Astrocyte (in vitro differentiated cells and primary cell): ENCODE results near the gene PDE1C.

Experiments
- EZH2 ChIP-seq: IDR thresholded peaks from 2 replicates; pipeline ENCODE4 v1.6.1; 2012; ENCODE audit warnings: mild to moderate bottlenecking, low read length, inconsistent platforms; ENCODE audit not compliant: insufficient read depth
- TF ChIP-seq, protein P1 (sequence below): IDR thresholded peaks from 2 replicates; pipeline ENCODE4 v1.5.1; 2011; ENCODE audit warnings: low read depth, mild to moderate bottlenecking, inconsistent platforms, low read length, moderate library complexity; ENCODE audit not compliant: insufficient read depth

- TF ChIP-seq, protein P1, sequence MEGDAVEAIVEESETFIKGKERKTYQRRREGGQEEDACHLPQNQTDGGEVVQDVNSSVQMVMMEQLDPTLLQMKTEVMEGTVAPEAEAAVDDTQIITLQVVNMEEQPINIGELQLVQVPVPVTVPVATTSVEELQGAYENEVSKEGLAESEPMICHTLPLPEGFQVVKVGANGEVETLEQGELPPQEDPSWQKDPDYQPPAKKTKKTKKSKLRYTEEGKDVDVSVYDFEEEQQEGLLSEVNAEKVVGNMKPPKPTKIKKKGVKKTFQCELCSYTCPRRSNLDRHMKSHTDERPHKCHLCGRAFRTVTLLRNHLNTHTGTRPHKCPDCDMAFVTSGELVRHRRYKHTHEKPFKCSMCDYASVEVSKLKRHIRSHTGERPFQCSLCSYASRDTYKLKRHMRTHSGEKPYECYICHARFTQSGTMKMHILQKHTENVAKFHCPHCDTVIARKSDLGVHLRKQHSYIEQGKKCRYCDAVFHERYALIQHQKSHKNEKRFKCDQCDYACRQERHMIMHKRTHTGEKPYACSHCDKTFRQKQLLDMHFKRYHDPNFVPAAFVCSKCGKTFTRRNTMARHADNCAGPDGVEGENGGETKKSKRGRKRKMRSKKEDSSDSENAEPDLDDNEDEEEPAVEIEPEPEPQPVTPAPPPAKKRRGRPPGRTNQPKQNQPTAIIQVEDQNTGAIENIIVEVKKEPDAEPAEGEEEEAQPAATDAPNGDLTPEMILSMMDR, result no peak
- TF ChIP-seq EZH2, result no peak
Observed at GRCh38 chr7:31982962-31983361, 87.2 kb downstream of the PDE1C start.
